ENCODE measurements around the gene LRRK2. TPM values are rescaled to one million over a fixed set of nuclear protein-coding genes. Genes with fewer than 3 reads are reported as not detected.

Gene LRRK2
- polyA plus RNA-seq, 2 of the 4 experiments (the other 2 are of a cell fraction) = 5.3 to 20.4 TPM

DNA sequence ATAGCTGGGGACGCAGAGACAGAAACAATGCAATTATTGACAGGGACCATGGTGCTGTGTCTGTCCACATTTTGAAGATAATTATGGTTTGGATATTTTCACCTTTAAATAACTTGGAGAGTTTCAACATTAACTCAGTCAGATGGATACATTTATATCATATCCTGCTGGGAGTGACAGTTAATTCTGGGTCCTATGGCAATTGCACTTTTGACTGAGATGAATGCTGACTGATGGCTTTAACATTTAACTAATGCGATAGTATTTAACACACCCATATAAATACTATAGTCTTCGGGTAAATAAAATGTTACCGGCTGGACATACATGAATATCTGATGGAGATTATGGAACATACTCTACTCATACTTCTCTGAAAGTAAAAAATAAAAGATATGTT, 118.3 kb downstream of the LRRK2 start:
- ChIA-PET POLR2A (no interaction called here), CTCF (no interaction called here)
- Histone ChIP-seq H3K4me2 (no peak overlapping the region), H3K4me1 (no peaks in the 10 kb centered on the region), H3K27ac (no peak overlapping the region), H3K9me3 (no peaks in the 10 kb centered on the region), H3K4me3 (no peak overlapping the region)
- FAIRE-seq (no peak), ATAC-seq (no peak), DNase-seq (ENCODE audit: low read depth in 1 of 2, low spot score in 1 of 2) (no peak)
- TF ChIP-seq ZSCAN20 (CRISPR knock-in tag; IDR thresholded peaks at IDR 0.05) (no peak), TP53 (CRISPR knock-in tag; IDR thresholded peaks at IDR 0.05) (no peak)
- WGBS (ENCODE audit: missing lambda C conversion rate) = 96% methylated on average over 4 of the region's 4 CpGs

DNA sequence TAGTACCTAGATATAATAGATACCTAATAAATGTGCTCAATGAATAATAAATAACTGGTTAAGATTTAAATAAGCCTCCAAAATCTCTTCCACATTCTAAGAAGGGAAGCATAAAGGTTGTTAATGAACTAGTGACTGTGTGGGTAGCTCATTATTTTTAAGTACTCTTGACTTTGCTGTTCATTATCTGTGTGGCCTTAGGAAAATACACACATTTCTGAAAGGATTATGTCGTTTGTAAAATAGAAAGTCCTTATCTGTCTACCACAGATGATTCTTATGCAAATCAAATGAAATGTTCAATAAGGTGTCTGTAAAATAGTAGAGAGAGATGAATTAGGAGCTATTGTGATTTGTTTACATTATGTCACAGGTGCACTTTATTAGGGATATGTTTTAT, 119.5 kb downstream of the LRRK2 start:
- H3K27ac ChIP-seq = no peak overlapping the region
- no peaks in the 10 kb centered on the region for H3K4me1 ChIP-seq
- H3K9me3 ChIP-seq = no peaks in the 10 kb centered on the region
- no peak for FAIRE-seq
- 69% methylated on average over 1 of the region's 1 CpG for WGBS (ENCODE audit: missing lambda C conversion rate)
- ChIA-PET POLR2A (no interaction called here), CTCF (no interaction called here)
- ATAC-seq = no peak
- no peak for DNase-seq (ENCODE audit: low read depth in 1 of 2, low spot score in 1 of 2)
- no peak overlapping the region for H3K4me2 ChIP-seq
- TF ChIP-seq EHF (CRISPR knock-in tag; IDR thresholded peaks at IDR 0.05) (no peak), SMC3 (IDR thresholded peaks at IDR 0.05) (no peak), CHD2 (IDR thresholded peaks at IDR 0.05; ENCODE audit: low read length, partially characterized antibody) (no peak)
- H3K4me3 ChIP-seq = no peak overlapping the region

DNA sequence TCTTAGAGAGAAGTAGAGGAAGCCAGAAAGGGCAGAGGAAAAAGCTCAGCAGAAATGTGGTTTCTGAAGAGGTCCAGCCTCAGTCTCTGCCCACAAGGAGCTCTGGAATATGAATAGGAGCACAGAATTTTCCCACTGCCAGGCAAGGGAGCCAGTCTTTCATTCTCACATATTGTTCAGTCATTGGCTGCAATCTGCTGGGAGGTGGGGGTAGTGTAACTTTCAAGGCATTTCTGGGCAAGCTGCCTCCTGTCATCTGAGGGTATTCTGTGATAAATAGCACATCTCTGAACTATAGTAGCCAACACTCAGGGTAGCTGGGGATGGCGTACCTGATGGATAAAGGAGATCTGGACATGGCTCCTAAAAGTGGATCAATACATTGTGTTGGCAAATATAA, 127.2 kb downstream of the LRRK2 start:
- H3K4me2 ChIP-seq = no peak overlapping the region
- POLR2A ChIA-PET = no interaction called here
- TF ChIP-seq HEYL (CRISPR knock-in tag; IDR thresholded peaks at IDR 0.05) = no peak
- TF ChIP-seq HOXA7 (CRISPR knock-in tag; IDR thresholded peaks at IDR 0.05) = no peak
- TF ChIP-seq KDM1A (IDR thresholded peaks at IDR 0.05; ENCODE audit: low read depth) = no peak
- no peak for TF ChIP-seq EP300 (IDR thresholded peaks at IDR 0.05)
- no peak for TF ChIP-seq NR3C1 (IDR thresholded peaks at IDR 0.05)
- no peak for TF ChIP-seq KDM5A (IDR thresholded peaks at IDR 0.05)
- TF ChIP-seq REST (IDR thresholded peaks at IDR 0.05) = no peak
- no peak for TF ChIP-seq JUNB (IDR thresholded peaks at IDR 0.05)
- no peak for TF ChIP-seq ATOH8 (CRISPR knock-in tag; IDR thresholded peaks at IDR 0.05; ENCODE audit: low read depth)
- no peak for TF ChIP-seq MAX (IDR thresholded peaks at IDR 0.05)
- TF ChIP-seq USF2 (IDR thresholded peaks at IDR 0.05) = no peak
- TF ChIP-seq, protein P1, sequence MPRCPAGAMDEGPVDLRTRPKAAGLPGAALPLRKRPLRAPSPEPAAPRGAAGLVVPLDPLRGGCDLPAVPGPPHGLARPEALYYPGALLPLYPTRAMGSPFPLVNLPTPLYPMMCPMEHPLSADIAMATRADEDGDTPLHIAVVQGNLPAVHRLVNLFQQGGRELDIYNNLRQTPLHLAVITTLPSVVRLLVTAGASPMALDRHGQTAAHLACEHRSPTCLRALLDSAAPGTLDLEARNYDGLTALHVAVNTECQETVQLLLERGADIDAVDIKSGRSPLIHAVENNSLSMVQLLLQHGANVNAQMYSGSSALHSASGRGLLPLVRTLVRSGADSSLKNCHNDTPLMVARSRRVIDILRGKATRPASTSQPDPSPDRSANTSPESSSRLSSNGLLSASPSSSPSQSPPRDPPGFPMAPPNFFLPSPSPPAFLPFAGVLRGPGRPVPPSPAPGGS (IDR thresholded peaks at IDR 0.05) = no peak
- no peak for TF ChIP-seq SMC3 (IDR thresholded peaks at IDR 0.05)
- no peak for TF ChIP-seq GATA3 (IDR thresholded peaks at IDR 0.05; ENCODE audit: borderline replicate concordance)
- no peak for TF ChIP-seq ESRRA (IDR thresholded peaks at IDR 0.05; ENCODE audit: borderline replicate concordance, low read length)
- ATAC-seq (no peak), FAIRE-seq (no peak), DNase-seq (ENCODE audit: low read depth in 1 of 2, low spot score in 1 of 2) (no peak)
- H3K27ac ChIP-seq = no peak overlapping the region
- H3K9me3 ChIP-seq = no peaks in the 10 kb centered on the region
- CTCF ChIA-PET = interaction anchor here (1.0 kb wide), 1 partner anchor 26 kb away, joined by 3 read pairs; no protein-coding TSS in a partner anchor
- WGBS (ENCODE audit: missing lambda C conversion rate) = 94% methylated on average over 1 of the region's 1 CpG
- no peak overlapping the region for H3K4me3 ChIP-seq
- H3K4me1 ChIP-seq = no peaks in the 10 kb centered on the region

Measured in A549 (cell line).